IMR-90 (cell line): ENCODE data around the gene HEY2. TPM values are rescaled to one million over a fixed set of nuclear protein-coding genes. Genes with fewer than 3 reads are reported as not detected.

Experiments
- ATAC-seq: fragments of 200-7000 bp; cut with Tn5 transposase; 2 replicates; pipeline ENCODE4 v1.9.1; 2020; ENCODE audit warnings: low read depth, mild to moderate bottlenecking, moderate library complexity
- BruUV-seq: library from RNA; stranded (reverse); fragments of 400-500 nt; replicated peaks from 2 replicates; lab custom pipeline; 2021; lab: Mats Ljungman, UMichigan
- CTCF ChIA-PET: fragments of 300-600 bp; formaldehyde crosslinking; extraction: SDS; loops from one replicate; lab custom pipeline; 2021; ENCODE audit warnings: antibody characterized with exemption; lab: Yijun Ruan, JAX
- POLR2A ChIA-PET: fragments of 300-600 bp; sonication (Branson Sonifier 250); formaldehyde crosslinking; loops from one replicate; lab custom pipeline; 2022; ENCODE audit warnings: antibody characterized with exemption; ENCODE audit not compliant: unreplicated experiment; lab: Charles Lee
- DNase-seq: peaks from one replicate; pipeline ENCODE4 v3.0.0; 2013
- H2AFZ ChIP-seq: replicated peaks from 2 replicates; pipeline ENCODE3; 2013; ENCODE audit warnings: low read length, mild to moderate bottlenecking; ENCODE audit not compliant: poor library complexity
- H2AK5ac ChIP-seq: 2 replicates; pipeline ENCODE4 v1.6.1; 2013; ENCODE audit warnings: low read depth, low read length, inconsistent platforms
- H2AK9ac ChIP-seq: replicated peaks from 2 replicates; pipeline ENCODE3; 2013; ENCODE audit warnings: mild to moderate bottlenecking, low read depth, low read length, moderate library complexity; ENCODE audit not compliant: poor library complexity
- H2BK120ac ChIP-seq: 2 replicates; pipeline ENCODE4 v1.6.1; 2013; ENCODE audit warnings: low read depth, low read length, inconsistent platforms
- H2BK15ac ChIP-seq: 3 replicates; pipeline ENCODE4 v1.6.1; 2013; ENCODE audit warnings: low read depth, low read length, inconsistent platforms
- H2BK20ac ChIP-seq: 2 replicates; pipeline ENCODE4 v1.6.1; 2013; ENCODE audit warnings: low read depth, mild to moderate bottlenecking, inconsistent platforms, low read length, moderate library complexity
- H2BK5ac ChIP-seq: 2 replicates; pipeline ENCODE4 v1.6.1; 2013; ENCODE audit warnings: mild to moderate bottlenecking, low read depth, low read length, inconsistent platforms; ENCODE audit not compliant: poor library complexity, severe bottlenecking
- H3K14ac ChIP-seq: replicated peaks from 2 replicates; pipeline ENCODE4 v1.6.1; 2013; ENCODE audit warnings: low read depth, low read length, inconsistent platforms
- H3K18ac ChIP-seq: 2 replicates; pipeline ENCODE4 v1.6.1; 2013; ENCODE audit warnings: low read depth, low read length, control low read depth
- H3K23ac ChIP-seq: 2 replicates; pipeline ENCODE4 v1.6.1; 2013; ENCODE audit warnings: low read depth, low read length, inconsistent platforms
- H3K27ac ChIP-seq: 2 replicates; pipeline ENCODE4 v1.5.1; 2013; ENCODE audit warnings: mild to moderate bottlenecking, control low read depth, low read length; ENCODE audit not compliant: insufficient read depth
- H3K27me3 ChIP-seq: 2 replicates; pipeline ENCODE4 v1.6.1; 2013; ENCODE audit warnings: low read length; ENCODE audit not compliant: control insufficient read depth, insufficient read depth
- H3K36me3 ChIP-seq: 2 replicates; pipeline ENCODE4 v1.6.1; 2013; ENCODE audit warnings: low read length, mixed read lengths; ENCODE audit not compliant: control insufficient read depth, insufficient read depth
- H3K4ac ChIP-seq: 2 replicates; pipeline ENCODE4 v1.6.1; 2013; ENCODE audit warnings: low read depth, low read length, inconsistent platforms
- H3K4me1 ChIP-seq: 2 replicates; pipeline ENCODE4 v1.6.1; 2013; ENCODE audit warnings: low read length, mixed read lengths; ENCODE audit not compliant: control insufficient read depth, insufficient read depth
- H3K4me2 ChIP-seq: 2 replicates; pipeline ENCODE4 v1.6.1; 2013; ENCODE audit warnings: low read depth, mild to moderate bottlenecking, control low read depth, low read length, moderate library complexity
- H3K4me3 ChIP-seq: 2 replicates; pipeline ENCODE4 v1.5.1; 2013; ENCODE audit warnings: low read depth, mild to moderate bottlenecking, control low read depth, low read length, moderate library complexity; ENCODE audit not compliant: insufficient read depth
- H3K56ac ChIP-seq: 2 replicates; pipeline ENCODE4 v1.6.1; 2013; ENCODE audit warnings: low read length, inconsistent platforms; ENCODE audit not compliant: insufficient read depth; ENCODE audit errors: extremely low read depth
- H3K79me1 ChIP-seq, 2 experiments: 2 replicates each; pipeline ENCODE4 v1.6.1; 2013; ENCODE audit warnings: low read length in 2 of 2, inconsistent platforms in 1 of 2, low read depth in 1 of 2
- H3K9ac ChIP-seq: 2 replicates; pipeline ENCODE4 v1.6.1; 2013; ENCODE audit warnings: low read depth, low read length, control low read depth
- H3K9me1 ChIP-seq: 2 replicates; pipeline ENCODE4 v1.6.1; 2013; ENCODE audit warnings: low read length, inconsistent platforms; ENCODE audit not compliant: insufficient read depth
- H3K9me3 ChIP-seq: 2 replicates; pipeline ENCODE4 v1.6.1; 2013; ENCODE audit warnings: low read length; ENCODE audit not compliant: control insufficient read depth, insufficient read depth
- H4K20me1 ChIP-seq: 2 replicates; pipeline ENCODE4 v1.6.1; 2013; ENCODE audit warnings: low read length, inconsistent platforms; ENCODE audit not compliant: insufficient read depth
- H4K5ac ChIP-seq: 2 replicates; pipeline ENCODE4 v1.6.1; 2013; ENCODE audit warnings: mild to moderate bottlenecking, low read depth, low read length, control low read depth
- H4K8ac ChIP-seq, 2 experiments: 2 replicates each; pipeline ENCODE4 v1.6.1; 2013; ENCODE audit warnings: low read depth in 2 of 2, low read length in 2 of 2, control low read depth in 1 of 2, inconsistent platforms in 1 of 2
- H4K91ac ChIP-seq: 2 replicates; pipeline ENCODE4 v1.6.1; 2013; ENCODE audit warnings: low read depth, low read length, inconsistent platforms; ENCODE audit not compliant: insufficient read depth
- BHLHE40 ChIP-seq: fragments of 150-350 bp; IDR thresholded peaks from 2 replicates; pipeline ENCODE4 v1.6.1; 2016; ENCODE audit warnings: mild to moderate bottlenecking, low read depth, low read length
- CEBPB ChIP-seq: IDR thresholded peaks from 2 replicates; pipeline ENCODE4 v1.6.1; 2012; ENCODE audit warnings: low read depth, low read length, improper control_type of control experiment
- CHD1 ChIP-seq: IDR thresholded peaks from 2 replicates; pipeline ENCODE4 v1.6.1; 2012; ENCODE audit warnings: low read depth, low read length, improper control_type of control experiment
- FOS ChIP-seq: fragments of 150-350 bp; IDR thresholded peaks from 2 replicates; pipeline ENCODE4 v1.6.1; 2016; ENCODE audit warnings: low read depth, low read length
- MAFK ChIP-seq: IDR thresholded peaks from 2 replicates; pipeline ENCODE4 v1.6.1; 2012; ENCODE audit warnings: low read depth, low read length, improper control_type of control experiment
- MAZ ChIP-seq: IDR thresholded peaks from 2 replicates; pipeline ENCODE4 v1.6.1; 2012; ENCODE audit warnings: low read depth, mild to moderate bottlenecking, low read length, improper control_type of control experiment, moderate library complexity, borderline replicate concordance
- MXI1 ChIP-seq: IDR thresholded peaks from 2 replicates; pipeline ENCODE4 v1.6.1; 2012; ENCODE audit warnings: low read depth, mild to moderate bottlenecking, low read length, moderate library complexity, borderline replicate concordance
- NFE2L2 ChIP-seq: fragments of 150-350 bp; IDR thresholded peaks from 2 replicates; pipeline ENCODE4 v1.6.1; 2016; ENCODE audit warnings: low read depth, mild to moderate bottlenecking, low read length
- POLR2A ChIP-seq: IDR thresholded peaks from 2 replicates; pipeline ENCODE4 v1.6.1; 2012; ENCODE audit warnings: mild to moderate bottlenecking, low read depth, low read length
- RAD21 ChIP-seq: IDR thresholded peaks from 2 replicates; pipeline ENCODE4 v1.6.1; 2012; ENCODE audit warnings: low read length, improper control_type of control experiment
- RCOR1 ChIP-seq: IDR thresholded peaks from 2 replicates; pipeline ENCODE4 v1.6.1; 2012; ENCODE audit warnings: mild to moderate bottlenecking, low read length, improper control_type of control experiment; ENCODE audit not compliant: insufficient replicate concordance
- RFX5 ChIP-seq: IDR thresholded peaks from 2 replicates; pipeline ENCODE4 v1.8.0; 2012; ENCODE audit warnings: low read depth, mild to moderate bottlenecking, low read length, moderate library complexity
- SMC3 ChIP-seq: fragments of 150-350 bp; IDR thresholded peaks from 2 replicates; pipeline ENCODE4 v1.6.1; 2016; ENCODE audit warnings: low read depth, mild to moderate bottlenecking, antibody characterized with exemption, low read length, moderate library complexity
- WGBS, 2 experiments: methylation state at CpG; one replicate each; pipeline versions ENCODE4 v1.1.5 to v1.1.7; 2013; ENCODE audit warnings: missing lambda C conversion rate in 2 of 2; ENCODE audit not compliant: insufficient read length in 1 of 2; ENCODE audit errors: extremely low coverage in 2 of 2; 5-methylcytosine and 5-hydroxymethylcytosine counted together
- dilution Hi-C: fragments of 300-500 bp; cut with HindIII; formaldehyde crosslinking; loops from one replicate; pipeline ENCODE4 v1.14.3; 2018; ENCODE audit warnings: low sequenced_read_pairs; ENCODE audit not compliant: unreplicated experiment
- in situ Hi-C: fragments of 300-500 bp; cut with MboI; formaldehyde crosslinking; loops from 3 replicates; pipeline ENCODE4 v1.14.3; 2019; ENCODE audit warnings: low sequenced_read_pairs, inconsistent platforms, mixed read lengths
- intact Hi-C: fragments of 100-400 bp; cut with micrococcal nuclease; formaldehyde crosslinking; loops from 2 replicates; pipeline ENCODE4 v1.10.0; 2022
- polyA plus RNA-seq, 3 experiments: library from polyadenylated mRNA; depleted of rRNA; stranded (reverse); fragments of >200 nt; gene quantifications; 2 replicates each; pipeline ENCODE4 v1.2.3, GENCODE V29; 2012; ENCODE audit warnings: low replicate concordance in 1 of 3
- total RNA-seq: library from RNA; depleted of rRNA; stranded (reverse); fragments of >200 nt; gene quantifications from 2 replicates; pipeline ENCODE4 v1.2.3, GENCODE V29; 2012
- TF ChIP-seq, protein P1 (sequence below): fragments of 150-350 bp; IDR thresholded peaks from 2 replicates; pipeline ENCODE4 v1.6.1; 2017; ENCODE audit warnings: mild to moderate bottlenecking, antibody characterized with exemption, low read length, low read depth
- TF ChIP-seq, protein P2 (sequence below): fragments of 150-350 bp; IDR thresholded peaks from 2 replicates; pipeline ENCODE4 v1.6.1; 2016; ENCODE audit warnings: low read depth, mild to moderate bottlenecking, low read length, moderate library complexity, borderline replicate concordance
- TF ChIP-seq, protein P3 (sequence below): conservative IDR thresholded peaks from 2 replicates; pipeline ENCODE4 v1.5.1; 2012; ENCODE audit warnings: mild to moderate bottlenecking, low read depth, low read length, improper control_type of control experiment

HEY2 gene
- total and polyA plus RNA-seq, 2 of the 4 experiments (the other 2 are of a cell fraction), result not detected

GRCh38 chr6:125793863-125794262 lies 44.4 kb downstream of the HEY2 start:
- Histone ChIP-seq H3K18ac (no peak overlapping the region), H4K20me1 (no peaks in the 10 kb centered on the region), H2BK20ac (no peak overlapping the region), H3K79me1 (peaks cover 9 to 33% of the 10 kb centered on the region in 2 experiments), H4K8ac (peak overlapping the region in 1 of 2 experiments; percentile 32; a peak in 1 of 4 replicates), H3K56ac (no peak overlapping the region), H3K23ac (no peak overlapping the region), H3K14ac (no peak overlapping the region), H2BK5ac (peak overlapping the region; percentile 19), H3K27me3 (no peaks in the 10 kb centered on the region), H2BK120ac (no peak overlapping the region), H3K27ac (no peak overlapping the region), H3K4me3 (no peak overlapping the region), H3K9me3 (no peaks in the 10 kb centered on the region), H2AFZ (no peak overlapping the region), H4K5ac (no peak overlapping the region), H3K4me2 (peak overlapping the region; percentile 36; the same call in 1 of the 2 replicates), H4K91ac (no peak overlapping the region), H2BK15ac (peak overlapping the region; percentile 57; the same call in 1 of the 3 replicates), H3K9me1 (peaks cover 3% of the 10 kb centered on the region; the same call in 1 of the 2 replicates), H3K9ac (no peak overlapping the region), H3K36me3 (no peaks in the 10 kb centered on the region), H3K4ac (no peak overlapping the region), H2AK9ac (no peak overlapping the region), H2AK5ac (no peak overlapping the region; the same call in 1 of the 2 replicates), H3K4me1 (peaks cover 8% of the 10 kb centered on the region)
- in situ Hi-C loops (no loop called here), dilution Hi-C loops (no loop called here), intact Hi-C loops (loop anchor here (5.0 kb wide), 1 partner anchor 63 kb away; no protein-coding TSS in a partner anchor)
- no peak for DNase-seq
- ChIA-PET POLR2A (no interaction called here), CTCF (interaction anchor here (0.8 to 1.7 kb wide), 2 partner anchors 14 to 65 kb away, joined by 4 to 6 read pairs; no protein-coding TSS in a partner anchor)
- TF ChIP-seq FOS (no peak), BHLHE40 (no peak), MAZ (no peak), CHD1 (no peak), RCOR1 (no peak), POLR2A (no peak), CEBPB (no peak), SMC3 (no peak), NFE2L2 (no peak), RAD21 (no peak), MXI1 (no peak), MAFK (no peak), RFX5 (no peak)
- TF ChIP-seq, protein P1, sequence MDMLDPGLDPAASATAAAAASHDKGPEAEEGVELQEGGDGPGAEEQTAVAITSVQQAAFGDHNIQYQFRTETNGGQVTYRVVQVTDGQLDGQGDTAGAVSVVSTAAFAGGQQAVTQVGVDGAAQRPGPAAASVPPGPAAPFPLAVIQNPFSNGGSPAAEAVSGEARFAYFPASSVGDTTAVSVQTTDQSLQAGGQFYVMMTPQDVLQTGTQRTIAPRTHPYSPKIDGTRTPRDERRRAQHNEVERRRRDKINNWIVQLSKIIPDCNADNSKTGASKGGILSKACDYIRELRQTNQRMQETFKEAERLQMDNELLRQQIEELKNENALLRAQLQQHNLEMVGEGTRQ, result no peak
- TF ChIP-seq, protein P2, sequence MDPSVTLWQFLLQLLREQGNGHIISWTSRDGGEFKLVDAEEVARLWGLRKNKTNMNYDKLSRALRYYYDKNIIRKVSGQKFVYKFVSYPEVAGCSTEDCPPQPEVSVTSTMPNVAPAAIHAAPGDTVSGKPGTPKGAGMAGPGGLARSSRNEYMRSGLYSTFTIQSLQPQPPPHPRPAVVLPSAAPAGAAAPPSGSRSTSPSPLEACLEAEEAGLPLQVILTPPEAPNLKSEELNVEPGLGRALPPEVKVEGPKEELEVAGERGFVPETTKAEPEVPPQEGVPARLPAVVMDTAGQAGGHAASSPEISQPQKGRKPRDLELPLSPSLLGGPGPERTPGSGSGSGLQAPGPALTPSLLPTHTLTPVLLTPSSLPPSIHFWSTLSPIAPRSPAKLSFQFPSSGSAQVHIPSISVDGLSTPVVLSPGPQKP, result no peak
- TF ChIP-seq, protein P3, sequence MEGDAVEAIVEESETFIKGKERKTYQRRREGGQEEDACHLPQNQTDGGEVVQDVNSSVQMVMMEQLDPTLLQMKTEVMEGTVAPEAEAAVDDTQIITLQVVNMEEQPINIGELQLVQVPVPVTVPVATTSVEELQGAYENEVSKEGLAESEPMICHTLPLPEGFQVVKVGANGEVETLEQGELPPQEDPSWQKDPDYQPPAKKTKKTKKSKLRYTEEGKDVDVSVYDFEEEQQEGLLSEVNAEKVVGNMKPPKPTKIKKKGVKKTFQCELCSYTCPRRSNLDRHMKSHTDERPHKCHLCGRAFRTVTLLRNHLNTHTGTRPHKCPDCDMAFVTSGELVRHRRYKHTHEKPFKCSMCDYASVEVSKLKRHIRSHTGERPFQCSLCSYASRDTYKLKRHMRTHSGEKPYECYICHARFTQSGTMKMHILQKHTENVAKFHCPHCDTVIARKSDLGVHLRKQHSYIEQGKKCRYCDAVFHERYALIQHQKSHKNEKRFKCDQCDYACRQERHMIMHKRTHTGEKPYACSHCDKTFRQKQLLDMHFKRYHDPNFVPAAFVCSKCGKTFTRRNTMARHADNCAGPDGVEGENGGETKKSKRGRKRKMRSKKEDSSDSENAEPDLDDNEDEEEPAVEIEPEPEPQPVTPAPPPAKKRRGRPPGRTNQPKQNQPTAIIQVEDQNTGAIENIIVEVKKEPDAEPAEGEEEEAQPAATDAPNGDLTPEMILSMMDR, result no peak
- BruUV-seq, result no TSS peak
- no peak for ATAC-seq
- no CpG with 5 or more reads among the region's 3 CpGs for WGBS, 2 experiments
